SK-MEL-5 (cell line): ENCODE results near the gene FIGNL2. TPM values are rescaled to one million over a fixed set of nuclear protein-coding genes. Genes with fewer than 3 reads are reported as not detected.

Experiments used
- DNase-seq: peaks from one replicate; pipeline ENCODE4 v3.0.0-alpha.2; 2016; ENCODE audit warnings: low read depth, low spot score
- in situ Hi-C: cut with HindIII; loops from 2 replicates; pipeline ENCODE4 v1.10.0; 2016; ENCODE audit warnings: low sequenced_read_pairs, high pct_unique_total_duplicates, low pct_unique_long_range_greater_than_20kb
- total RNA-seq: library from RNA; depleted of rRNA; stranded (reverse); fragments of >200 nt; shearing (Covaris generic); gene quantifications from 2 replicates; pipeline ENCODE4 v1.2.3, GENCODE V29; 2014

FIGNL2 gene
- total RNA-seq, 1 experiment from 2014 or later: 0.21 TPM

GRCh38 chr12:51883998-51884675 is 35.6 kb upstream of the FIGNL2 start:
- no peak for DNase-seq
- in situ Hi-C loops: no loop called here

- DNase-seq: no peak
- in situ Hi-C loops: no loop called here
Measured at GRCh38 chr12:51883295-51883694, 34.8 kb upstream of the FIGNL2 start.

- in situ Hi-C loops: no loop called here
- DNase-seq: no peak
Measured at GRCh38 chr12:51879102-51879501, 30.6 kb upstream of the FIGNL2 start.

- no peak for DNase-seq
- in situ Hi-C loops: no loop called here
Measured at GRCh38 chr12:51874486-51874885, 26.0 kb upstream of the FIGNL2 start.

GRCh38 chr12:51874000-51874399 is 25.5 kb upstream of the FIGNL2 start:
- no peak for DNase-seq
- in situ Hi-C loops: no loop called here

GRCh38 chr12:51873251-51873994 is 24.9 kb upstream of the FIGNL2 start:
- in situ Hi-C loops: no loop called here
- DNase-seq: no peak

GRCh38 chr12:51872689-51872981 is 24.1 kb upstream of the FIGNL2 start:
- in situ Hi-C loops: no loop called here

GRCh38 chr12:51871918-51872688 is 23.6 kb upstream of the FIGNL2 start:
- in situ Hi-C loops: no loop called here

More at GRCh38 chr12:51872689-51872981, 24.1 kb upstream of the FIGNL2 start:
- DNase-seq: no peak

GRCh38 chr12:51871126-51871525 is 22.6 kb upstream of the FIGNL2 start:
- in situ Hi-C loops: no loop called here
- DNase-seq: no peak

More at GRCh38 chr12:51871918-51872688, 23.6 kb upstream of the FIGNL2 start:
- DNase-seq: no peak

GRCh38 chr12:51870504-51870903 is 22.0 kb upstream of the FIGNL2 start:
- in situ Hi-C loops: no loop called here
- no peak for DNase-seq

GRCh38 chr12:51869931-51870330 is 21.4 kb upstream of the FIGNL2 start:
- no peak for DNase-seq
- in situ Hi-C loops: no loop called here

GRCh38 chr12:51869496-51869865 is 21.0 kb upstream of the FIGNL2 start:
- in situ Hi-C loops: no loop called here
- no peak for DNase-seq

- in situ Hi-C loops: no loop called here
- no peak for DNase-seq
Measured at GRCh38 chr12:51868821-51869495, 20.4 kb upstream of the FIGNL2 start.

- in situ Hi-C loops: no loop called here
- DNase-seq: no peak
Measured at GRCh38 chr12:51867796-51868428, 19.4 kb upstream of the FIGNL2 start.

- in situ Hi-C loops: no loop called here
- DNase-seq: no peak
Measured at GRCh38 chr12:51867371-51867770, 18.9 kb upstream of the FIGNL2 start.

GRCh38 chr12:51866762-51867161 is 18.2 kb upstream of the FIGNL2 start:
- no peak for DNase-seq
- in situ Hi-C loops: no loop called here

GRCh38 chr12:51866324-51866723 is 17.8 kb upstream of the FIGNL2 start:
- in situ Hi-C loops: no loop called here
- no peak for DNase-seq

- DNase-seq: no peak
- in situ Hi-C loops: no loop called here
Measured at GRCh38 chr12:51865757-51866270, 17.3 kb upstream of the FIGNL2 start.
